HepG2 (cell line): ENCODE results near the gene CXCL10. TPM values are rescaled to one million over a fixed set of nuclear protein-coding genes. Genes with fewer than 3 reads are reported as not detected.

Experiments
- ATAC-seq: fragments of 200-7000 bp; cut with Tn5 transposase; 3 replicates; pipeline ENCODE4 v1.9.1; 2020; ENCODE audit warnings: mild to moderate bottlenecking, moderate library complexity
- BruUV-seq: library from RNA; stranded (reverse); fragments of 400-500 nt; replicated peaks from 2 replicates; lab custom pipeline; 2021; lab: Mats Ljungman, UMichigan
- CTCF ChIA-PET: fragments of 300-600 bp; formaldehyde crosslinking; extraction: SDS; loops from one replicate; lab custom pipeline; 2021; ENCODE audit warnings: low total read pairs, inconsistent platforms, low intra/inter-chr PET ratio; lab: Yijun Ruan, JAX
- POLR2A ChIA-PET: fragments of 350-600 bp; sonication (Branson Sonifier 250); formaldehyde crosslinking; loops from one replicate; lab custom pipeline; 2020; ENCODE audit warnings: antibody characterized with exemption, inconsistent platforms; lab: Yijun Ruan, JAX
- DNase-seq: peaks from one replicate; pipeline ENCODE4 v3.0.0-alpha.2; 2015; ENCODE audit warnings: low spot score
- FAIRE-seq: peaks from 3 replicates; lab custom pipeline; 2011; peaks lifted over from hg19 to GRCh38; lab: Jason Lieb, UNC
- H2AFZ ChIP-seq: one replicate; pipeline ENCODE4 v1.6.1; 2011; ENCODE audit warnings: low read length, inconsistent platforms
- H3K27ac ChIP-seq: fragments of 300-600 bp; 3 replicates; pipeline ENCODE4 v1.8.0; 2011; ENCODE audit warnings: mixed run types, mild to moderate bottlenecking, mixed read lengths, low read length, inconsistent platforms; ENCODE audit not compliant: insufficient read depth; ENCODE audit errors: extremely low read length
- H3K27me3 ChIP-seq, 2 experiments: fragments of 200-600 bp in 1 of 2; 2 replicates in 1 of 2; 3 replicates in 1 of 2; pipeline versions ENCODE4 v1.6.0 to v1.8.0; 2011; ENCODE audit warnings: low read length in 2 of 2, mild to moderate bottlenecking in 2 of 2, moderate library complexity in 2 of 2, inconsistent platforms in 1 of 2; ENCODE audit not compliant: insufficient read depth in 2 of 2, control insufficient read depth in 1 of 2
- H3K36me3 ChIP-seq, 2 experiments: fragments of 200-600 bp in 1 of 2; replicated peaks in 1 of 2; 2 replicates in 1 of 2; 3 replicates in 1 of 2; pipeline versions ENCODE4 v1.5.1 to v1.8.0; 2011; ENCODE audit warnings: low read length in 2 of 2, inconsistent platforms in 1 of 2; ENCODE audit not compliant: insufficient read depth in 2 of 2, control insufficient read depth in 1 of 2
- H3K4me1 ChIP-seq: 2 replicates; pipeline ENCODE4 v1.5.1; 2012; ENCODE audit warnings: low read length, inconsistent platforms; ENCODE audit not compliant: insufficient read depth
- H3K4me2 ChIP-seq: 2 replicates; pipeline ENCODE4 v1.6.0; 2011; ENCODE audit warnings: low read depth, low read length, inconsistent platforms
- H3K4me3 ChIP-seq, 3 experiments: fragments of 200-600 bp in 1 of 3; sonication (generic), shearing (Covaris generic) in 1 of 3; replicated peaks in 1 of 3; 2 replicates each; pipeline ENCODE4 v1.5.1; 2011 to 2016; ENCODE audit warnings: low read length in 3 of 3, inconsistent platforms in 2 of 3, low read depth in 2 of 3, mild to moderate bottlenecking in 2 of 3, control low read depth in 1 of 3, mixed read lengths in 1 of 3; ENCODE audit not compliant: insufficient read depth in 1 of 3
- H3K79me2 ChIP-seq: one replicate; pipeline ENCODE4 v1.6.1; 2011; ENCODE audit warnings: low read length, inconsistent platforms; ENCODE audit not compliant: insufficient read depth
- H3K9ac ChIP-seq: 2 replicates; pipeline ENCODE4 v1.6.0; 2011; ENCODE audit warnings: mild to moderate bottlenecking, low read depth, low read length, inconsistent platforms; ENCODE audit not compliant: insufficient read depth
- H3K9me3 ChIP-seq: 2 replicates; pipeline ENCODE4 v1.5.1; 2012; ENCODE audit warnings: mild to moderate bottlenecking, low read length
- H4K20me1 ChIP-seq: 2 replicates; pipeline ENCODE4 v1.6.0; 2011; ENCODE audit warnings: inconsistent platforms, mild to moderate bottlenecking, low read length, moderate library complexity; ENCODE audit not compliant: insufficient read depth
- FOSL2 ChIP-seq: sonication (generic); formaldehyde crosslinking; IDR thresholded peaks from 2 replicates; pipeline ENCODE4 v1.4.0; 2020; ENCODE audit warnings: missing genetic modification reagents
- JUN ChIP-seq: sonication (generic); formaldehyde crosslinking; IDR thresholded peaks from 2 replicates; pipeline ENCODE4 v1.4.0; 2020; ENCODE audit warnings: mild to moderate bottlenecking, missing genetic modification reagents
- KLF15 ChIP-seq: sonication (generic); formaldehyde crosslinking; IDR thresholded peaks from 2 replicates; pipeline ENCODE4 v1.8.1; 2023; ENCODE audit warnings: borderline replicate concordance, mild to moderate bottlenecking, inconsistent platforms, missing genetic modification reagents, mixed read lengths
- MBNL3 ChIP-seq: fragments of 250-450 bp; sonication (Bioruptor Pico); conservative IDR thresholded peaks from 2 replicates; pipeline ENCODE4 v1.8.0; 2022; ENCODE audit warnings: mild to moderate bottlenecking, inconsistent platforms
- SRSF4 ChIP-seq: fragments of 200-400 bp; formaldehyde crosslinking; IDR thresholded peaks from one replicate; pipeline ENCODE4 v1.6.1; 2018; ENCODE audit warnings: mild to moderate bottlenecking, low read depth, low read length, moderate library complexity; ENCODE audit not compliant: poor library complexity, severe bottlenecking
- ZMYM4 ChIP-seq: sonication (generic); formaldehyde crosslinking; IDR thresholded peaks from 2 replicates; pipeline ENCODE4 v1.8.1; 2023; ENCODE audit warnings: mild to moderate bottlenecking, missing genetic modification reagents
- ZNF414 ChIP-seq: sonication (generic); formaldehyde crosslinking; IDR thresholded peaks from 2 replicates; pipeline ENCODE4 v1.5.0; 2020; ENCODE audit warnings: missing genetic modification reagents
- ZNF670 ChIP-seq: sonication (generic); formaldehyde crosslinking; IDR thresholded peaks from 2 replicates; pipeline ENCODE4 v1.8.0; 2022; ENCODE audit warnings: mild to moderate bottlenecking, missing genetic modification reagents, borderline replicate concordance
- ZNF703 ChIP-seq: sonication (generic); formaldehyde crosslinking; IDR thresholded peaks from 2 replicates; pipeline ENCODE4 v1.5.1; 2020; ENCODE audit warnings: missing genetic modification reagents, mild to moderate bottlenecking, moderate library complexity, borderline replicate concordance
- ZNF879 ChIP-seq: sonication (generic); formaldehyde crosslinking; IDR thresholded peaks from 2 replicates; pipeline ENCODE4 v1.8.1; 2023; ENCODE audit warnings: missing genetic modification reagents
- WGBS: methylation state at CpG from one replicate; pipeline ENCODE4 v1.1.6; 2017; ENCODE audit warnings: low lambda C conversion rate; 5-methylcytosine and 5-hydroxymethylcytosine counted together
- in situ Hi-C: cut with HindIII; loops from 2 replicates; pipeline ENCODE4 v1.10.0; 2017; ENCODE audit warnings: low pct_unique_long_range_greater_than_20kb; ENCODE audit not compliant: extremely low pct_ligation_motif_present
- intact Hi-C: fragments of 100-400 bp; cut with micrococcal nuclease; formaldehyde crosslinking; loops from one replicate; pipeline ENCODE4 v1.10.0; 2022; ENCODE audit not compliant: unreplicated experiment
- polyA plus RNA-seq, 8 experiments: library from polyadenylated mRNA; depleted of rRNA in 3 of 8; stranded (reverse) in 7 of 8; unstranded in 1 of 8; fragments of >200 nt; fragmentation: Illumina TruSeq in 4 of 8; extraction: Trizol in 4 of 8; gene quantifications; 2 replicates each; pipeline versions ENCODE4 v1.2.1 to v1.2.3, GENCODE V29; 2011 to 2016; ENCODE audit warnings: low read depth in 4 of 8, missing spikeins in 1 of 8, mixed read lengths in 1 of 8; ENCODE audit not compliant: insufficient read depth in 1 of 8
- total RNA-seq, 5 experiments: library from RNA; depleted of rRNA; stranded (reverse); fragments of >200 nt; fragmentation: Illumina TruSeq; extraction: Trizol; gene quantifications; 2 replicates each; pipeline ENCODE4 v1.2.3, GENCODE V29; 2016; ENCODE audit warnings: low read depth in 1 of 5
- TF ChIP-seq, protein P1 (sequence below), 2 experiments: sonication (generic) in 1 of 2; formaldehyde crosslinking in 1 of 2; IDR thresholded peaks; 2 replicates each; pipeline versions ENCODE4 v1.5.1 to v1.6.1; 2011 to 2020; ENCODE audit warnings: borderline replicate concordance in 1 of 2, low read depth in 1 of 2, low read length in 1 of 2, mild to moderate bottlenecking in 1 of 2, missing genetic modification reagents in 1 of 2, moderate library complexity in 1 of 2
- TF ChIP-seq, protein P2 (sequence below): sonication (generic); formaldehyde crosslinking; IDR thresholded peaks from 2 replicates; pipeline ENCODE4 v1.5.0; 2020; ENCODE audit warnings: mild to moderate bottlenecking, missing genetic modification reagents
- TF ChIP-seq, protein P3 (sequence below): sonication (generic); formaldehyde crosslinking; IDR thresholded peaks from 2 replicates; pipeline ENCODE4 v1.5.1; 2020; ENCODE audit warnings: missing genetic modification reagents, mild to moderate bottlenecking, borderline replicate concordance
- TF ChIP-seq, protein P4 (sequence below): sonication (generic); formaldehyde crosslinking; IDR thresholded peaks from 2 replicates; pipeline ENCODE4 v1.8.0; 2022; ENCODE audit warnings: missing genetic modification reagents, low read depth, mild to moderate bottlenecking, borderline replicate concordance
- TF ChIP-seq, protein P5 (sequence below): sonication (generic); formaldehyde crosslinking; IDR thresholded peaks from 2 replicates; pipeline ENCODE4 v1.8.1; 2023; ENCODE audit warnings: mild to moderate bottlenecking, inconsistent platforms, moderate library complexity, missing genetic modification reagents, borderline replicate concordance

The CXCL10 gene
- total and polyA plus RNA-seq, 2 of the 13 experiments (the other 11 are each of a cell fraction or from before 2014, with no cell fraction given), result not detected

DNA sequence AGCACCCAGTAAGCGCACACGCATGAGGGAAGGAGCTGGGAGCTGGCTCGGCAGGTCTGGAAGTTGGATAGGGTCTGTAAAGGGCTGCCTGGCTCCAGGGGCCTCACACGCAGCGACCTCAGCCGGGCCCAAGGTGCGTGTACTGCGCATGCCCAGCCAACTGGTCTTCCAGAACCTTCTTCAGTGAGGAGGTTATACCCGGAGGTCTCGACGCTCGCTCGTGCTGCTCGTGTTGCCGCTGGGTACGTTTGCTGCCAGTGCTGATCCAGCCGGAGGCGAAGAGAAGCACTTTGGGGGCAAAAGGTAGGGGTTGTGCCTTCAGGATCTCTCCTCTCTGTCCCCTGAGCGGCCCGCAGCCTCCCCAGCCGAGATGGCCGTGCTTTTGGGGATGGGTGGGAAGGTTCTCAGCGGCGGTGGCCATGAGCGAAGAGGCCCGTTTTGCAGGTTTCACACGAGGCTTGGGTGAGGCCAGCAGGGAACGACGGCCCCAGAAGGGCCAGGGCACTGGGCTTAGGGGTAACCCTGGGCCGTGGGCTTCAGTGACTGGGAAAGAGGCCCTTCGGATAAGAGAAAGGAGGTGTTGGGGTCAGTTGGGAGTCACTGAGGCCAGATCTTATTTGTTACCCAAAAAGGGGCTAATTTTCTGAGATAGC is 12.2 kb downstream of the CXCL10 start:
- H3K4me3 ChIP-seq, result no peak overlapping the region
- intact Hi-C loops, result no loop called here
- in situ Hi-C loops, result no loop called here
- POLR2A ChIA-PET, result no interaction called here
- H3K27ac ChIP-seq, result no peak overlapping the region
- no peaks in the 10 kb centered on the region for H4K20me1 ChIP-seq
- no peaks in the 10 kb centered on the region for H3K79me2 ChIP-seq
- WGBS, result 81% methylated on average over 17 of the region's 31 CpGs
- DNase-seq, result no peak
- H3K36me3 ChIP-seq, result no peaks in the 10 kb centered on the region
- ATAC-seq, result no peak; the same call in 2 of the 3 replicates
- no peaks in the 10 kb centered on the region; a peak in 1 of 5 replicates for H3K27me3 ChIP-seq
- no peak overlapping the region for H3K9ac ChIP-seq
- no TSS peak for BruUV-seq
- no peak for FAIRE-seq
- H2AFZ ChIP-seq, result no peak overlapping the region
- H3K4me1 ChIP-seq, result no peaks in the 10 kb centered on the region
- CTCF ChIA-PET, result no interaction called here
- no peaks in the 10 kb centered on the region for H3K9me3 ChIP-seq
- no peak overlapping the region for H3K4me2 ChIP-seq
- TF ChIP-seq ZMYM4 (CRISPR knock-in tag) (no peak), KLF15 (no peak), ZNF670 (CRISPR knock-in tag) (no peak), ZNF879 (no peak), ZNF703 (no peak), MBNL3 (CRISPR knock-in tag) (no peak), SRSF4 (no peak), ZNF414 (CRISPR knock-in tag) (no peak), JUN (no peak), FOSL2 (no peak)
- TF ChIP-seq, protein P1, sequence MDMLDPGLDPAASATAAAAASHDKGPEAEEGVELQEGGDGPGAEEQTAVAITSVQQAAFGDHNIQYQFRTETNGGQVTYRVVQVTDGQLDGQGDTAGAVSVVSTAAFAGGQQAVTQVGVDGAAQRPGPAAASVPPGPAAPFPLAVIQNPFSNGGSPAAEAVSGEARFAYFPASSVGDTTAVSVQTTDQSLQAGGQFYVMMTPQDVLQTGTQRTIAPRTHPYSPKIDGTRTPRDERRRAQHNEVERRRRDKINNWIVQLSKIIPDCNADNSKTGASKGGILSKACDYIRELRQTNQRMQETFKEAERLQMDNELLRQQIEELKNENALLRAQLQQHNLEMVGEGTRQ (IDR thresholded peaks at IDR 0.05; ENCODE audit: low read depth, low read length), result no peak
- TF ChIP-seq, protein P1 (CRISPR knock-in tag; IDR thresholded peaks at IDR 0.05; ENCODE audit: borderline replicate concordance), result no peak
- TF ChIP-seq, protein P2, sequence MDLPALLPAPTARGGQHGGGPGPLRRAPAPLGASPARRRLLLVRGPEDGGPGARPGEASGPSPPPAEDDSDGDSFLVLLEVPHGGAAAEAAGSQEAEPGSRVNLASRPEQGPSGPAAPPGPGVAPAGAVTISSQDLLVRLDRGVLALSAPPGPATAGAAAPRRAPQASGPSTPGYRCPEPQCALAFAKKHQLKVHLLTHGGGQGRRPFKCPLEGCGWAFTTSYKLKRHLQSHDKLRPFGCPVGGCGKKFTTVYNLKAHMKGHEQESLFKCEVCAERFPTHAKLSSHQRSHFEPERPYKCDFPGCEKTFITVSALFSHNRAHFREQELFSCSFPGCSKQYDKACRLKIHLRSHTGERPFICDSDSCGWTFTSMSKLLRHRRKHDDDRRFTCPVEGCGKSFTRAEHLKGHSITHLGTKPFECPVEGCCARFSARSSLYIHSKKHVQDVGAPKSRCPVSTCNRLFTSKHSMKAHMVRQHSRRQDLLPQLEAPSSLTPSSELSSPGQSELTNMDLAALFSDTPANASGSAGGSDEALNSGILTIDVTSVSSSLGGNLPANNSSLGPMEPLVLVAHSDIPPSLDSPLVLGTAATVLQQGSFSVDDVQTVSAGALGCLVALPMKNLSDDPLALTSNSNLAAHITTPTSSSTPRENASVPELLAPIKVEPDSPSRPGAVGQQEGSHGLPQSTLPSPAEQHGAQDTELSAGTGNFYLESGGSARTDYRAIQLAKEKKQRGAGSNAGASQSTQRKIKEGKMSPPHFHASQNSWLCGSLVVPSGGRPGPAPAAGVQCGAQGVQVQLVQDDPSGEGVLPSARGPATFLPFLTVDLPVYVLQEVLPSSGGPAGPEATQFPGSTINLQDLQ (CRISPR knock-in tag), result no peak
- TF ChIP-seq, protein P3, sequence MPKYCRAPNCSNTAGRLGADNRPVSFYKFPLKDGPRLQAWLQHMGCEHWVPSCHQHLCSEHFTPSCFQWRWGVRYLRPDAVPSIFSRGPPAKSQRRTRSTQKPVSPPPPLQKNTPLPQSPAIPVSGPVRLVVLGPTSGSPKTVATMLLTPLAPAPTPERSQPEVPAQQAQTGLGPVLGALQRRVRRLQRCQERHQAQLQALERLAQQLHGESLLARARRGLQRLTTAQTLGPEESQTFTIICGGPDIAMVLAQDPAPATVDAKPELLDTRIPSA (CRISPR knock-in tag), result no peak
- TF ChIP-seq, protein P4, sequence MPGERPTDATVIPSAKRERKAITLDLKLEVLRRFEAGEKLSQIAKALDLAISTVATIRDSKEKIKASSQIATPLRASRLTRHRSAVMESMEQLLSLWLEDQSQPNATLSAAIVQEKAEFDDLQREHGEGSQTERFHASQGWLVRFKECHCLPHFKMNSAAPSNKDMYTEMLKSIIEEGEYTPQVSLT, result no peak
- TF ChIP-seq, protein P5, sequence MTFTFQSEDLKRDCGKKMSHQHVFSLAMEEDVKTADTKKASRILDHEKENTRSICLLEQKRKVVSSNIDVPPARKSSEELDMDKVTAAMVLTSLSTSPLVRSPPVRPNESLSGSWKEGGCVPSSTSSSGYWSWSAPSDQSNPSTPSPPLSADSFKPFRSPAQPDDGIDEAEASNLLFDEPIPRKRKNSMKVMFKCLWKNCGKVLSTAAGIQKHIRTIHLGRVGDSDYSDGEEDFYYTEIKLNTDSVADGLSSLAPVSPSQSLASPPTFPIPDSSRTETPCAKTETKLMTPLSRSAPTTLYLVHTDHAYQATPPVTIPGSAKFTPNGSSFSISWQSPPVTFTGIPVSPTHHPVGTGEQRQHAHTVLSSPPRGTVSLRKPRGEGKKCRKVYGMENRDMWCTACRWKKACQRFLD, result no peak
